GM23338 (cell line): ENCODE results near the gene BCAS3. TPM values are rescaled to one million over a fixed set of nuclear protein-coding genes. Genes with fewer than 3 reads are reported as not detected.

Experiments used
- ATAC-seq: fragments of 200-7000 bp; cut with Tn5 transposase; 3 replicates; pipeline ENCODE4 v1.9.1; 2020
- DNase-seq: peaks from one replicate; pipeline ENCODE4 v3.0.0-alpha.2; 2015; ENCODE audit warnings: low spot score
- H2AFZ ChIP-seq: fragments of 200-600 bp; sonication (generic); 2 replicates; pipeline ENCODE4 v1.8.0; 2016; ENCODE audit warnings: antibody characterized with exemption, mild to moderate bottlenecking, moderate library complexity
- H3F3A ChIP-seq: fragments of 200-600 bp; sonication (generic); replicated peaks from 2 replicates; pipeline ENCODE4 v1.8.0; 2017; ENCODE audit warnings: antibody characterized with exemption, mixed run types, low read depth
- H3K27ac ChIP-seq: fragments of 200-600 bp; sonication (generic); 2 replicates; pipeline ENCODE4 v1.6.1; 2016; ENCODE audit warnings: low read depth
- H3K27me3 ChIP-seq: fragments of 200-600 bp; sonication (generic); 2 replicates; pipeline ENCODE4 v1.8.0; 2016; ENCODE audit warnings: mild to moderate bottlenecking, mixed run types, moderate library complexity; ENCODE audit not compliant: insufficient read depth
- H3K36me3 ChIP-seq: fragments of 200-600 bp; sonication (generic); 2 replicates; pipeline ENCODE4 v1.8.0; 2016; ENCODE audit warnings: mild to moderate bottlenecking; ENCODE audit not compliant: insufficient read depth
- H3K4me1 ChIP-seq: fragments of 200-600 bp; sonication (generic); 2 replicates; pipeline ENCODE4 v1.8.0; 2016; ENCODE audit warnings: mild to moderate bottlenecking, moderate library complexity; ENCODE audit not compliant: insufficient read depth
- H3K4me2 ChIP-seq: fragments of 200-600 bp; sonication (generic); 2 replicates; pipeline ENCODE4 v1.7.1; 2017; ENCODE audit warnings: mixed run types
- H3K4me3 ChIP-seq: fragments of 200-600 bp; sonication (generic); 2 replicates; pipeline ENCODE4 v1.6.1; 2016; ENCODE audit warnings: mixed run types
- H3K79me2 ChIP-seq: fragments of 200-600 bp; sonication (generic); replicated peaks from 2 replicates; pipeline ENCODE4 v1.8.0; 2017; ENCODE audit warnings: mild to moderate bottlenecking; ENCODE audit not compliant: insufficient read depth
- H3K9me2 ChIP-seq: fragments of 200-600 bp; sonication (generic); 2 replicates; pipeline ENCODE4 v1.8.0; 2017; ENCODE audit not compliant: insufficient read depth
- H4K20me1 ChIP-seq: fragments of 200-600 bp; sonication (generic); replicated peaks from 2 replicates; pipeline ENCODE4 v1.8.0; 2017; ENCODE audit warnings: mild to moderate bottlenecking; ENCODE audit not compliant: insufficient read depth
- H3K27ac Mint-ChIP-seq: 2 replicates; pipeline ENCODE4 v1.8.0; 2020; ENCODE audit warnings: inconsistent platforms, mild to moderate bottlenecking, moderate library complexity, mixed read lengths
- H3K27me3 Mint-ChIP-seq: 3 replicates; pipeline ENCODE4 v1.8.0; 2022; ENCODE audit warnings: low read depth, mild to moderate bottlenecking, moderate library complexity, mixed read lengths, inconsistent platforms; ENCODE audit not compliant: insufficient read depth, poor library complexity
- H3K36me3 Mint-ChIP-seq: 3 replicates; pipeline ENCODE4 v1.8.0; 2021; ENCODE audit warnings: low read depth, mild to moderate bottlenecking, inconsistent platforms, moderate library complexity, mixed read lengths
- H3K4me1 Mint-ChIP-seq: 3 replicates; pipeline ENCODE4 v1.8.0; 2020; ENCODE audit warnings: mild to moderate bottlenecking, inconsistent platforms, mixed read lengths
- H3K4me3 Mint-ChIP-seq: 3 replicates; pipeline ENCODE4 v1.8.0; 2021; ENCODE audit warnings: moderate library complexity, mild to moderate bottlenecking, inconsistent platforms, mixed read lengths
- H3K9me3 Mint-ChIP-seq: 3 replicates; pipeline ENCODE4 v1.8.0; 2020; ENCODE audit warnings: moderate library complexity, mild to moderate bottlenecking, inconsistent platforms, mixed read lengths
- CTCF ChIP-seq, 2 experiments: fragments of 200-600 bp in 1 of 2; sonication (generic) in 1 of 2; conservative IDR thresholded peaks; 2 replicates each; pipeline versions ENCODE4 v1.5.1 to v1.6.1; 2016 to 2017; ENCODE audit warnings: antibody characterized with exemption in 2 of 2, low read depth in 2 of 2, mild to moderate bottlenecking in 2 of 2, moderate library complexity in 1 of 2
- EZH2 ChIP-seq: fragments of 200-600 bp; sonication (generic); IDR thresholded peaks from one replicate; pipeline ENCODE4 v1.8.0; 2017; ENCODE audit warnings: antibody characterized with exemption, mild to moderate bottlenecking, low read depth; ENCODE audit not compliant: unreplicated experiment
- EZH2phosphoT487 ChIP-seq: fragments of 200-600 bp; sonication (generic); IDR thresholded peaks from one replicate; pipeline ENCODE4 v1.8.1; 2018; ENCODE audit warnings: antibody characterized with exemption; ENCODE audit not compliant: unreplicated experiment
- JUNB ChIP-seq: IDR thresholded peaks from one replicate; pipeline ENCODE4 v1.6.1; 2016; ENCODE audit warnings: antibody characterized with exemption; ENCODE audit not compliant: unreplicated experiment
- NANOG ChIP-seq: IDR thresholded peaks from 2 replicates; pipeline ENCODE4 v1.6.1; 2016; ENCODE audit warnings: antibody characterized with exemption, borderline replicate concordance
- POLR2AphosphoS5 ChIP-seq: IDR thresholded peaks from 2 replicates; pipeline ENCODE4 v1.6.1; 2016; ENCODE audit warnings: antibody characterized with exemption, low read depth
- STAT1 ChIP-seq: IDR thresholded peaks from one replicate; pipeline ENCODE4 v1.6.1; 2016; ENCODE audit warnings: antibody characterized with exemption; ENCODE audit not compliant: unreplicated experiment
- ZNF331 ChIP-seq: fragments of 250-450 bp; sonication (Bioruptor Pico); IDR thresholded peaks from 2 replicates; pipeline ENCODE4 v1.5.0; 2020; ENCODE audit warnings: low read depth, mild to moderate bottlenecking, moderate library complexity
- ZNF462 ChIP-seq: fragments of 250-450 bp; sonication (Bioruptor Pico); IDR thresholded peaks from 2 replicates; pipeline ENCODE4 v1.5.0; 2020; ENCODE audit warnings: mild to moderate bottlenecking, moderate library complexity
- polyA plus RNA-seq: library from polyadenylated mRNA; unstranded; fragments of >200 nt; fragmentation: Nextera tagmentation; extraction: Ambion mirVana; gene quantifications from 2 replicates; pipeline ENCODE4 v1.2.1, GENCODE V29; 2016
- total RNA-seq: library from RNA; depleted of rRNA; stranded (reverse); fragments of >200 nt; shearing (Covaris generic); gene quantifications from 2 replicates; pipeline ENCODE4 v1.2.3, GENCODE V29; 2014

Gene BCAS3
- total and polyA plus RNA-seq, 2 experiments from 2014 or later = 8.2 to 28.0 TPM

GRCh38 chr17:61167075-61167474, 489.4 kb downstream of the BCAS3 start (continued):
- TF ChIP-seq CTCF (conservative IDR thresholded peaks at IDR 0.05; ENCODE audit: low read depth in 2 of 2) (no peak), ZNF331 (no peak), EZH2phosphoT487 (no peak), EZH2 (no peak), STAT1 (no peak), NANOG (no peak), ZNF462 (CRISPR knock-in tag) (no peak), JUNB (no peak)

GRCh38 chr17:61168506-61168905, 490.9 kb downstream of the BCAS3 start:
- ATAC-seq = no peak
- Mint-ChIP-seq H3K36me3 (0 out of 3 replicates have a peak, but pooled peaks cover 2% of the 10 kb centered on the region), H3K9me3 (peaks cover 7% of the 10 kb centered on the region; the same call in 2 of the 3 replicates)

More at GRCh38 chr17:61168506-61168905, 490.9 kb downstream of the BCAS3 start:
- H3K4me3 ChIP-seq = no peak overlapping the region
- H3K79me2 ChIP-seq = no peaks in the 10 kb centered on the region
- Mint-ChIP-seq H3K27me3 (no peaks in the 10 kb centered on the region), H3K4me1 (no peaks in the 10 kb centered on the region), H3K27ac (no peak overlapping the region), H3K4me3 (no peak overlapping the region)
- no peaks in the 10 kb centered on the region for H3K4me1 ChIP-seq
- no peaks in the 10 kb centered on the region for H3K9me2 ChIP-seq
- H3F3A ChIP-seq = no peaks in the 10 kb centered on the region
- H2AFZ ChIP-seq = no peak overlapping the region
- no peak for TF ChIP-seq POLR2AphosphoS5
- TF ChIP-seq ZNF462 (CRISPR knock-in tag) = no peak
- H3K36me3 ChIP-seq = no peaks in the 10 kb centered on the region
- H4K20me1 ChIP-seq = no peaks in the 10 kb centered on the region
- H3K27ac ChIP-seq = no peak overlapping the region
- H3K4me2 ChIP-seq = no peak overlapping the region
- no peak for DNase-seq
- H3K27me3 ChIP-seq = no peaks in the 10 kb centered on the region
